SK-N-SH (cell line): ENCODE measurements around the gene DLK2. TPM values are rescaled to one million over a fixed set of nuclear protein-coding genes. Genes with fewer than 3 reads are reported as not detected.

Experiments used
- CTCF ChIA-PET: fragments of 300-600, 350-600 bp; formaldehyde crosslinking; extraction: SDS; loops from one replicate; lab custom pipeline; 2021; lab: Yijun Ruan, JAX
- POLR2A ChIA-PET: fragments of 350-600 bp; sonication (Branson Sonifier 250); formaldehyde crosslinking; extraction: SDS; loops from one replicate; lab custom pipeline; 2020; ENCODE audit warnings: antibody characterized with exemption, inconsistent platforms; lab: Yijun Ruan, JAX
- DNase-seq: peaks from one replicate; pipeline ENCODE4 v3.0.0; 2012
- H2AFZ ChIP-seq: fragments of 200-600 bp; sonication (generic); 2 replicates; pipeline ENCODE4 v1.8.1; 2016; ENCODE audit warnings: antibody characterized with exemption, mild to moderate bottlenecking, low read depth
- H3F3A ChIP-seq: fragments of 200-600 bp; sonication (generic); replicated peaks from 2 replicates; pipeline ENCODE3; 2016; ENCODE audit warnings: antibody characterized with exemption, mild to moderate bottlenecking; ENCODE audit not compliant: insufficient read depth
- H3K27ac ChIP-seq, 2 experiments: fragments of 200-500 bp in 1 of 2; fragments of 200-600 bp in 1 of 2; sonication (Bioruptor generic) in 1 of 2; sonication (generic), shearing (Covaris generic) in 1 of 2; 2 replicates each; pipeline versions ENCODE4 v1.5.1 to v1.6.1; 2014 to 2016; ENCODE audit warnings: low read depth in 2 of 2, inconsistent platforms in 1 of 2, low read length in 1 of 2, mild to moderate bottlenecking in 1 of 2, mixed read lengths in 1 of 2
- H3K27me3 ChIP-seq: fragments of 200-600 bp; sonication (generic), shearing (Covaris generic); 2 replicates; pipeline ENCODE4 v1.6.1; 2016; ENCODE audit warnings: mixed run types; ENCODE audit not compliant: insufficient read depth
- H3K36me3 ChIP-seq, 2 experiments: fragments of 200-500 bp in 1 of 2; fragments of 200-600 bp in 1 of 2; sonication (Bioruptor generic) in 1 of 2; sonication (generic) in 1 of 2; replicated peaks in 1 of 2; 2 replicates each; pipeline versions ENCODE3 to v1.5.1; 2014 to 2016; ENCODE audit warnings: low read length in 1 of 2, mild to moderate bottlenecking in 1 of 2; ENCODE audit not compliant: insufficient read depth in 2 of 2, control insufficient read depth in 1 of 2
- H3K4me1 ChIP-seq, 2 experiments: fragments of 200-500 bp in 1 of 2; fragments of 200-600 bp in 1 of 2; sonication (Bioruptor generic) in 1 of 2; sonication (generic), shearing (Covaris generic) in 1 of 2; 2 replicates each; pipeline versions ENCODE4 v1.5.1 to v1.6.1; 2014 to 2016; ENCODE audit warnings: low read depth in 1 of 2, low read length in 1 of 2, mixed run types in 1 of 2; ENCODE audit not compliant: insufficient read depth in 2 of 2, control insufficient read depth in 1 of 2
- H3K4me2 ChIP-seq: fragments of 200-600 bp; sonication (generic), shearing (Covaris generic); 2 replicates; pipeline ENCODE4 v1.6.1; 2017; ENCODE audit warnings: mixed run types
- H3K4me3 ChIP-seq, 2 experiments: fragments of 200-500 bp in 1 of 2; fragments of 200-600 bp in 1 of 2; sonication (Bioruptor generic) in 1 of 2; sonication (generic), shearing (Covaris generic) in 1 of 2; 2 replicates each; pipeline versions ENCODE4 v1.5.1 to v1.8.1; 2014 to 2016; ENCODE audit warnings: low read depth in 2 of 2, inconsistent platforms in 1 of 2, low read length in 1 of 2, mild to moderate bottlenecking in 1 of 2, mixed read lengths in 1 of 2, moderate library complexity in 1 of 2
- H3K79me2 ChIP-seq: fragments of 200-600 bp; sonication (generic); 2 replicates; pipeline ENCODE4 v1.8.1; 2017; ENCODE audit warnings: mild to moderate bottlenecking; ENCODE audit not compliant: insufficient read depth
- H3K9ac ChIP-seq: fragments of 200-600 bp; sonication (generic); 2 replicates; pipeline ENCODE4 v1.6.1; 2017; ENCODE audit warnings: mixed run types
- H3K9me2 ChIP-seq: fragments of 200-600 bp; sonication (generic); 2 replicates; pipeline ENCODE4 v1.6.1; 2017; ENCODE audit warnings: mixed run types
- H3K9me3 ChIP-seq: fragments of 200-600 bp; sonication (generic); 2 replicates; pipeline ENCODE4 v1.6.1; 2017; ENCODE audit warnings: mixed run types, mild to moderate bottlenecking, moderate library complexity
- H4K20me1 ChIP-seq: fragments of 200-600 bp; sonication (generic); 2 replicates; pipeline ENCODE4 v1.6.1; 2017; ENCODE audit warnings: mild to moderate bottlenecking, mixed run types; ENCODE audit not compliant: insufficient read depth
- CHD2 ChIP-seq: fragments of 150-350 bp; IDR thresholded peaks from 2 replicates; pipeline ENCODE4 v1.6.1; 2018; ENCODE audit warnings: low read length; ENCODE audit not compliant: partially characterized antibody
- EZH2phosphoT487 ChIP-seq: fragments of 200-600 bp; sonication (generic); IDR thresholded peaks from 2 replicates; pipeline ENCODE4 v1.6.1; 2017; ENCODE audit warnings: low read depth, mixed run types, mild to moderate bottlenecking, antibody characterized with exemption, moderate library complexity, borderline replicate concordance
- FOXJ3 ChIP-seq: sonication (generic); formaldehyde crosslinking; IDR thresholded peaks from 2 replicates; pipeline ENCODE4 v1.5.1; 2020; ENCODE audit warnings: mild to moderate bottlenecking, missing genetic modification reagents
- GATA2 ChIP-seq: sonication (generic); formaldehyde crosslinking; IDR thresholded peaks from 2 replicates; pipeline ENCODE4 v1.5.0; 2020; ENCODE audit warnings: mild to moderate bottlenecking, missing genetic modification reagents
- NFIC ChIP-seq: IDR thresholded peaks from 2 replicates; pipeline ENCODE4 v1.4.0; 2012; ENCODE audit warnings: borderline replicate concordance
- POLR2AphosphoS5 ChIP-seq: IDR thresholded peaks from 2 replicates; pipeline ENCODE4 v1.6.1; 2012; ENCODE audit warnings: low read depth, low read length
- RAD21 ChIP-seq: IDR thresholded peaks from 2 replicates; pipeline ENCODE4 v1.6.1; 2012; ENCODE audit warnings: mild to moderate bottlenecking, low read length
- RCOR1 ChIP-seq: fragments of 150-350 bp; IDR thresholded peaks from 2 replicates; pipeline ENCODE4 v1.6.1; 2017; ENCODE audit warnings: antibody characterized with exemption, low read length
- RFX5 ChIP-seq: IDR thresholded peaks from 2 replicates; pipeline ENCODE4 v1.6.1; 2012; ENCODE audit warnings: mild to moderate bottlenecking, improper control_type of control experiment, low read length
- TAF1 ChIP-seq: IDR thresholded peaks from 2 replicates; pipeline ENCODE4 v1.6.1; 2012; ENCODE audit warnings: low read depth, mild to moderate bottlenecking, low read length, moderate library complexity, borderline replicate concordance
- TCF12 ChIP-seq: IDR thresholded peaks from 2 replicates; pipeline ENCODE4 v1.4.0; 2012
- YY1 ChIP-seq: IDR thresholded peaks from 2 replicates; pipeline ENCODE4 v1.4.0; 2012; ENCODE audit warnings: low read depth, mild to moderate bottlenecking
- WGBS: methylation state at CpG from one replicate; pipeline ENCODE4 v1.1.6; 2017; ENCODE audit warnings: low lambda C conversion rate; 5-methylcytosine and 5-hydroxymethylcytosine counted together
- polyA plus RNA-seq, 3 experiments: library from polyadenylated mRNA; depleted of rRNA; stranded (reverse); fragments of >200 nt; gene quantifications; 2 replicates each; pipeline ENCODE4 v1.2.3, GENCODE V29; 2012
- TF ChIP-seq, protein P1 (sequence below): fragments of 150-350 bp; IDR thresholded peaks from 2 replicates; pipeline ENCODE4 v1.6.1; 2016; ENCODE audit warnings: mild to moderate bottlenecking, low read depth, low read length
- TF ChIP-seq, protein P2 (sequence below): IDR thresholded peaks from 2 replicates; pipeline ENCODE4 v1.6.1; 2012; ENCODE audit warnings: mild to moderate bottlenecking, low read depth, low read length, moderate library complexity
- TF ChIP-seq, protein P3 (sequence below): IDR thresholded peaks from 2 replicates; pipeline ENCODE4; 2012
- TF ChIP-seq, protein P4 (sequence below): fragments of 200-600 bp; sonication (generic); IDR thresholded peaks from 2 replicates; pipeline ENCODE4 v1.6.1; 2017; ENCODE audit warnings: antibody characterized with exemption, mild to moderate bottlenecking, moderate library complexity

Gene DLK2
- polyA plus RNA-seq, 1 of the 3 experiments (the other 2 are of a cell fraction) = 3.9 TPM

DNA sequence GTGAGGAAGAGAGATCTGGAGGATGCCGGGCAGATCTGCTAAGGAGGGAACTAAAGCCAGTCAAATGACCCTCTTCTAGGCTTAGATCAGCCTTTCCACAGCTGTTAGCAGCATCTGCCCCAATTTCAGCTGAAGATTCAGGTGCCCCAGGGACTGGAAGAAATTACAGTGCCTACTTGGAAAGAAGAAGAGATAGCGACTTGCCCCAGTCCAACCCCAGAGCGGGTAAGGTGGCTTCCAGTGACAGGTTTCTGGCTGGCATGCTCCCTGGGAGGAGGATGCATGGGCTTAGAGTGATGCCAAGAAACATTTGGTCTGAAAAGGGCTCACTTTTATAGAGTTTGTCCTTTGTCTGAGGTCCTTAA lies 22.6 kb upstream of the DLK2 start:
- WGBS = 4% methylated on average over 3 of the region's 3 CpGs
- H3K27me3 ChIP-seq = no peaks in the 10 kb centered on the region
- H3K79me2 ChIP-seq = peaks cover 51% of the 10 kb centered on the region
- ChIA-PET POLR2A (interaction anchor here (0.6 to 1.5 kb wide), 9 partner anchors 8 to 602 kb away, joined by 3 to 5 read pairs (median 3); no protein-coding TSS in a partner anchor), CTCF (interaction anchor here (1.2 to 3.9 kb wide), 6 partner anchors 9 to 29 kb away, joined by 3 to 23 read pairs (median 4); no protein-coding TSS in a partner anchor)
- TF ChIP-seq, protein P1, sequence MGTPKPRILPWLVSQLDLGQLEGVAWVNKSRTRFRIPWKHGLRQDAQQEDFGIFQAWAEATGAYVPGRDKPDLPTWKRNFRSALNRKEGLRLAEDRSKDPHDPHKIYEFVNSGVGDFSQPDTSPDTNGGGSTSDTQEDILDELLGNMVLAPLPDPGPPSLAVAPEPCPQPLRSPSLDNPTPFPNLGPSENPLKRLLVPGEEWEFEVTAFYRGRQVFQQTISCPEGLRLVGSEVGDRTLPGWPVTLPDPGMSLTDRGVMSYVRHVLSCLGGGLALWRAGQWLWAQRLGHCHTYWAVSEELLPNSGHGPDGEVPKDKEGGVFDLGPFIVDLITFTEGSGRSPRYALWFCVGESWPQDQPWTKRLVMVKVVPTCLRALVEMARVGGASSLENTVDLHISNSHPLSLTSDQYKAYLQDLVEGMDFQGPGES = no peak
- TF ChIP-seq RFX5 (no peak), YY1 (no peak), EZH2phosphoT487 (no peak), POLR2AphosphoS5 (no peak), TAF1 (no peak), FOXJ3 (no peak), GATA2 (no peak)
- TF ChIP-seq, protein P2, sequence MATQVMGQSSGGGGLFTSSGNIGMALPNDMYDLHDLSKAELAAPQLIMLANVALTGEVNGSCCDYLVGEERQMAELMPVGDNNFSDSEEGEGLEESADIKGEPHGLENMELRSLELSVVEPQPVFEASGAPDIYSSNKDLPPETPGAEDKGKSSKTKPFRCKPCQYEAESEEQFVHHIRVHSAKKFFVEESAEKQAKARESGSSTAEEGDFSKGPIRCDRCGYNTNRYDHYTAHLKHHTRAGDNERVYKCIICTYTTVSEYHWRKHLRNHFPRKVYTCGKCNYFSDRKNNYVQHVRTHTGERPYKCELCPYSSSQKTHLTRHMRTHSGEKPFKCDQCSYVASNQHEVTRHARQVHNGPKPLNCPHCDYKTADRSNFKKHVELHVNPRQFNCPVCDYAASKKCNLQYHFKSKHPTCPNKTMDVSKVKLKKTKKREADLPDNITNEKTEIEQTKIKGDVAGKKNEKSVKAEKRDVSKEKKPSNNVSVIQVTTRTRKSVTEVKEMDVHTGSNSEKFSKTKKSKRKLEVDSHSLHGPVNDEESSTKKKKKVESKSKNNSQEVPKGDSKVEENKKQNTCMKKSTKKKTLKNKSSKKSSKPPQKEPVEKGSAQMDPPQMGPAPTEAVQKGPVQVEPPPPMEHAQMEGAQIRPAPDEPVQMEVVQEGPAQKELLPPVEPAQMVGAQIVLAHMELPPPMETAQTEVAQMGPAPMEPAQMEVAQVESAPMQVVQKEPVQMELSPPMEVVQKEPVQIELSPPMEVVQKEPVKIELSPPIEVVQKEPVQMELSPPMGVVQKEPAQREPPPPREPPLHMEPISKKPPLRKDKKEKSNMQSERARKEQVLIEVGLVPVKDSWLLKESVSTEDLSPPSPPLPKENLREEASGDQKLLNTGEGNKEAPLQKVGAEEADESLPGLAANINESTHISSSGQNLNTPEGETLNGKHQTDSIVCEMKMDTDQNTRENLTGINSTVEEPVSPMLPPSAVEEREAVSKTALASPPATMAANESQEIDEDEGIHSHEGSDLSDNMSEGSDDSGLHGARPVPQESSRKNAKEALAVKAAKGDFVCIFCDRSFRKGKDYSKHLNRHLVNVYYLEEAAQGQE = no peak
- peaks cover 10 to 15% of the 10 kb centered on the region in 2 experiments; a peak in 3 of 4 replicates for H3K4me1 ChIP-seq
- H3K4me2 ChIP-seq = peak overlapping the region; percentile 77
- H3K27ac ChIP-seq = peak overlapping the region; percentile 40 to 65; a peak in 2 of 4 replicates
- H2AFZ ChIP-seq = 0 out of 2 replicates have a peak overlapping the region, but pooled peaks have one; percentile 6
- H4K20me1 ChIP-seq = no peaks in the 10 kb centered on the region
- H3K9me3 ChIP-seq = no peaks in the 10 kb centered on the region
- peaks cover 0 to 2% of the 10 kb centered on the region in 2 experiments for H3K36me3 ChIP-seq
- H3K4me3 ChIP-seq = peak overlapping the region; percentile 60 to 65
- H3K9ac ChIP-seq = peak overlapping the region; percentile 79
- H3K9me2 ChIP-seq = no peaks in the 10 kb centered on the region
- no peaks in the 10 kb centered on the region for H3F3A ChIP-seq
- no peak for DNase-seq

DNA sequence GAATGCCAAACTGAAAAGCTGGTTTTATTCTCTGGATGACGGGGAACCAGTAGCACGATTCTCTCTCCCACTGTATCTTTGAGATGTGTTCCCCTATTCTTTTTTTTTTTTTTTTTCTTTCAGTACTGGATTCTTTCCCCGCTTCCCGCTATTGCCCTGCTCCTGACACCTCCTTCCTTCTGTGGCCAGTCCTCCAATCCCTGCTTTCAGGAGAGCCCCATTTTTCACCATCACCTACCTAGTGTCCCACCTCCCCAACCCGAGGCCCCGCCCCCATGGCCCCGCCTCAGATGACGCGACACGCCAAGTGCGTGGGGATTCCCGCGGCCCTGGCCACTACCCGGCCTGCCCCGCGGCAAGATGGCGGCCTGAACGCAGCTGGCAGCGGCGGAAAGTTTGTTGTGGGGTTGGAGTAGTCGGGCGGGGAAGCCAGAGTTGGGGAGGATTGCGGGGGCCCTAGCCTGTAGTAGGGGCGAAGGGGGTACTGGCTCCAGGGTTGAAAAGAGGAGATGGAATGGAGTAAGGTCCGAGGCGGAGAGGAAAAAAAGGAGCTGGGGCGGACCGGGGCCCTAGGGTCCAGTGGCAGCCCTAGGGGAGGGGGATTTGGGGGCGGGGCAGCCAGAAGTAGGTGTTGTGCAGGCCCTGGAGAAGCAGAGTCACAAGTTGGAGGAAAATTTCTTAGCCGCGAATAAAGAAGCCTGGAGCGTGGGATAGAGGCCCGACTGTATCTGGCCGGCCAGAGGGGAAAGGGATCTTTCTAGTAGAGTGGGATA lies 22.1 kb upstream of the DLK2 start, which contains the start of gene TJAP1:
TJAP1 (plus strand) TSS at position 336 of the 773 bp plus-strand sequence. CDS start 21,432 bp downstream, outside the sequence.
- H3K27me3 ChIP-seq = no peaks in the 10 kb centered on the region
- peak within 1 kb of the TSS; percentile 40 to 65; a peak in 3 of 4 replicates for H3K27ac ChIP-seq
- H3K9me3 ChIP-seq = no peaks in the 10 kb centered on the region
- H3F3A ChIP-seq = no peaks in the 10 kb centered on the region
- H4K20me1 ChIP-seq = no peaks in the 10 kb centered on the region
- peaks cover 10 to 15% of the 10 kb centered on the region in 2 experiments; a peak in 3 of 4 replicates for H3K4me1 ChIP-seq
- no peaks in the 10 kb centered on the region for H3K9me2 ChIP-seq
- H2AFZ ChIP-seq = peak within 1 kb of the TSS; percentile 92
- H3K4me2 ChIP-seq = peak within 1 kb of the TSS; percentile 77
- peaks cover 0 to 2% of the 10 kb centered on the region in 2 experiments for H3K36me3 ChIP-seq
- H3K79me2 ChIP-seq = peaks cover 45% of the 10 kb centered on the region
- peak within 1 kb of the TSS; percentile 60 to 65 for H3K4me3 ChIP-seq
- H3K9ac ChIP-seq = peak within 1 kb of the TSS; percentile 79
- CTCF ChIA-PET = interaction anchor here (1.1 to 3.9 kb wide), 8 partner anchors 10 to 29 kb away, joined by 3 to 23 read pairs (median 4); partner anchors contain the start of gene DLK2
- peak; percentile 96 for DNase-seq
- POLR2A ChIA-PET = interaction anchor here (0.6 to 1.5 kb wide), 10 partner anchors 9 to 603 kb away, joined by 3 to 7 read pairs (median 4); no protein-coding TSS in a partner anchor
- 2% methylated on average over 34 of the region's 34 CpGs for WGBS
- TF ChIP-seq RCOR1 (no peak), TCF12 (no peak), POLR2AphosphoS5 (peak; percentile 89), NFIC (no peak), RAD21 (no peak), RFX5 (no peak), GATA2 (0 out of 2 replicates have a peak, but pooled peaks have one; percentile 14), CHD2 (peak; percentile 78)
- TF ChIP-seq, protein P3, sequence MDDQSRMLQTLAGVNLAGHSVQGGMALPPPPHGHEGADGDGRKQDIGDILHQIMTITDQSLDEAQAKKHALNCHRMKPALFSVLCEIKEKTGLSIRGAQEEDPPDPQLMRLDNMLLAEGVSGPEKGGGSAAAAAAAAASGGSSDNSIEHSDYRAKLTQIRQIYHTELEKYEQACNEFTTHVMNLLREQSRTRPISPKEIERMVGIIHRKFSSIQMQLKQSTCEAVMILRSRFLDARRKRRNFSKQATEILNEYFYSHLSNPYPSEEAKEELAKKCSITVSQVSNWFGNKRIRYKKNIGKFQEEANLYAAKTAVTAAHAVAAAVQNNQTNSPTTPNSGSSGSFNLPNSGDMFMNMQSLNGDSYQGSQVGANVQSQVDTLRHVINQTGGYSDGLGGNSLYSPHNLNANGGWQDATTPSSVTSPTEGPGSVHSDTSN = peak; percentile 47
- TF ChIP-seq, protein P1 = no peak
- TF ChIP-seq, protein P4, sequence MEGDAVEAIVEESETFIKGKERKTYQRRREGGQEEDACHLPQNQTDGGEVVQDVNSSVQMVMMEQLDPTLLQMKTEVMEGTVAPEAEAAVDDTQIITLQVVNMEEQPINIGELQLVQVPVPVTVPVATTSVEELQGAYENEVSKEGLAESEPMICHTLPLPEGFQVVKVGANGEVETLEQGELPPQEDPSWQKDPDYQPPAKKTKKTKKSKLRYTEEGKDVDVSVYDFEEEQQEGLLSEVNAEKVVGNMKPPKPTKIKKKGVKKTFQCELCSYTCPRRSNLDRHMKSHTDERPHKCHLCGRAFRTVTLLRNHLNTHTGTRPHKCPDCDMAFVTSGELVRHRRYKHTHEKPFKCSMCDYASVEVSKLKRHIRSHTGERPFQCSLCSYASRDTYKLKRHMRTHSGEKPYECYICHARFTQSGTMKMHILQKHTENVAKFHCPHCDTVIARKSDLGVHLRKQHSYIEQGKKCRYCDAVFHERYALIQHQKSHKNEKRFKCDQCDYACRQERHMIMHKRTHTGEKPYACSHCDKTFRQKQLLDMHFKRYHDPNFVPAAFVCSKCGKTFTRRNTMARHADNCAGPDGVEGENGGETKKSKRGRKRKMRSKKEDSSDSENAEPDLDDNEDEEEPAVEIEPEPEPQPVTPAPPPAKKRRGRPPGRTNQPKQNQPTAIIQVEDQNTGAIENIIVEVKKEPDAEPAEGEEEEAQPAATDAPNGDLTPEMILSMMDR = no peak
